Aorta (tissue), 5 donors: Measurements from ENCODE around the gene RUNX2. TPM values are rescaled to one million over a fixed set of nuclear protein-coding genes. Genes with fewer than 3 reads are reported as not detected.

Experiments
- ATAC-seq: fragments of 200-7000 bp; cut with Tn5 transposase; one replicate; pipeline ENCODE4 v1.9.1; 2022; ENCODE audit warnings: moderate library complexity; ENCODE audit not compliant: low FRiP score
- DNase-seq, 2 donors: peaks; one replicate each; pipeline ENCODE4 v3.0.0-alpha.2; 2020
- H3K27ac ChIP-seq, 2 donors: one replicate each; pipeline ENCODE4 v1.5.1; 2013; ENCODE audit warnings: low read length in 2 of 2, mild to moderate bottlenecking in 2 of 2, moderate library complexity in 2 of 2, control low read depth in 1 of 2, inconsistent platforms in 1 of 2, low read depth in 1 of 2
- H3K27me3 ChIP-seq, 2 donors: one replicate each; pipeline ENCODE4 v1.6.1; 2013; ENCODE audit warnings: control low read depth in 1 of 2, low read length in 1 of 2, mild to moderate bottlenecking in 1 of 2, moderate library complexity in 1 of 2; ENCODE audit not compliant: insufficient read depth in 2 of 2, control insufficient read depth in 1 of 2
- H3K36me3 ChIP-seq, 2 donors: one replicate each; pipeline ENCODE4 v1.6.1; 2013; ENCODE audit warnings: control low read depth in 1 of 2, low read length in 1 of 2, mild to moderate bottlenecking in 1 of 2; ENCODE audit not compliant: insufficient read depth in 2 of 2, control insufficient read depth in 1 of 2
- H3K4me1 ChIP-seq, 2 donors: one replicate each; pipeline ENCODE4 v1.6.1; 2013; ENCODE audit warnings: low read length in 2 of 2, control low read depth in 1 of 2, mild to moderate bottlenecking in 1 of 2, moderate library complexity in 1 of 2; ENCODE audit not compliant: insufficient read depth in 2 of 2, control insufficient read depth in 1 of 2
- H3K4me3 ChIP-seq, 2 donors: one replicate each; pipeline ENCODE4 v1.5.1; 2013; ENCODE audit warnings: low read length in 2 of 2, control low read depth in 1 of 2, mild to moderate bottlenecking in 1 of 2
- H3K9me3 ChIP-seq: one replicate; pipeline ENCODE4 v1.6.1; 2013; ENCODE audit warnings: mild to moderate bottlenecking, low read length; ENCODE audit not compliant: control insufficient read depth
- WGBS, 2 donors: extraction: QIAGEN DNeasy Blood & Tissue Kit; methylation state at CpG; one replicate each; pipeline ENCODE4 v1.1.7; 2013; 5-methylcytosine and 5-hydroxymethylcytosine counted together
- intact Hi-C, 2 donors: fragments of 100-400 bp; cut with DNase I; formaldehyde crosslinking; loops; one replicate each; pipeline versions ENCODE4 v1.14.2 to v1.15.0; 2022
- polyA plus RNA-seq, 2 donors: library from polyadenylated mRNA; stranded (reverse); fragments of 200-250 nt; gene quantifications; one replicate each; pipeline ENCODE4 v1.2.3, GENCODE V29; 2013
- total RNA-seq, 2 donors: library from RNA; stranded (reverse); fragmentation: NEBNext Ultra II Directional; extraction: Animal tissue kit (Norgen Biotek cat#: 25700); gene quantifications; one replicate each; pipeline ENCODE4 v1.2.1, GENCODE V29; 2021
- donor health status: healthy with polysubstance abuse.
- donor health status: Bipolar disorder and iron deficiency.
- donor health status: DM: no; HTN: no; CAD: no.
- donor health status: DM: no; HTN: no; CAD: no.
- donor health status: DM: yes; HTN: yes; CAD: no.

RUNX2 gene
- total and polyA plus RNA-seq, 4 donors, result 1.0 to 5.4 (median 1.9) TPM

GRCh38 chr6:45439459-45439858, 111.3 kb downstream of the RUNX2 start:
- Histone ChIP-seq H3K36me3 (no peaks in the 10 kb centered on the region), H3K9me3 (no peaks in the 10 kb centered on the region), H3K4me1 (peaks cover 0 to 2% of the 10 kb centered on the region in 2 donors), H3K4me3 (no peak overlapping the region), H3K27ac (no peak overlapping the region), H3K27me3 (no peaks in the 10 kb centered on the region)
- no peak for DNase-seq
- WGBS, 2 donors, result 78 to 86% methylated on average over 6 of the region's 6 CpGs
- ATAC-seq, result no peak
- intact Hi-C loops, result no loop called here

DNA sequence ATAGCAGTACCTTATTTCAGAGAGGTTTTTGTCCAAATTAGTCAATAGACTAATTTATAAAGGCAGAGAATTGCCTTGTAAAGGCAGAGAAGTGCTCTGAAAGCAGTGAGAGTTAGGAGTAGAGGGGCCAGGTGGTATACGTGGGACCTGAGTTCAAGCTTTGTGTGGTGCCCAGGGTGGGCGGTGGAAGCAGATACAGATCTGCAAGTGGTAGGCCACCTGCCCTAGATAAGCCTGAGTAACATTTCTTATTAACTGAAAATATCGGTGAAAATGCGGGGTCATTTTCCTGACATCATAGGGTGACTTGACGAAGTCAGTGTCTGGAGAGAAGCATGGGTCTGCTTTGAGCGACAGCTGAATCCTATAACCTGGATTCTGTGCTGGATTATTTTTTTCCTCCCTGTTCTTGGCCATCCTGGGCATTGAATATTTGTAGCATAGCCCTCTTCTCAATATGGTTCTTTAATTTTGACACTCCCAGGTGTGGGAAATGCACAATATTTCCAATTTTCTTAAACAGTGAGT, 111.8 kb downstream of the RUNX2 start:
- WGBS, 2 donors, result 96% methylated on average over 6 of the region's 6 CpGs
- Histone ChIP-seq H3K27ac (no peak overlapping the region), H3K36me3 (no peaks in the 10 kb centered on the region), H3K27me3 (no peaks in the 10 kb centered on the region), H3K9me3 (no peaks in the 10 kb centered on the region), H3K4me3 (no peak overlapping the region), H3K4me1 (peaks cover 0 to 2% of the 10 kb centered on the region in 2 donors)
- intact Hi-C loops, result no loop called here
- no peak for DNase-seq
- no peak for ATAC-seq

DNA sequence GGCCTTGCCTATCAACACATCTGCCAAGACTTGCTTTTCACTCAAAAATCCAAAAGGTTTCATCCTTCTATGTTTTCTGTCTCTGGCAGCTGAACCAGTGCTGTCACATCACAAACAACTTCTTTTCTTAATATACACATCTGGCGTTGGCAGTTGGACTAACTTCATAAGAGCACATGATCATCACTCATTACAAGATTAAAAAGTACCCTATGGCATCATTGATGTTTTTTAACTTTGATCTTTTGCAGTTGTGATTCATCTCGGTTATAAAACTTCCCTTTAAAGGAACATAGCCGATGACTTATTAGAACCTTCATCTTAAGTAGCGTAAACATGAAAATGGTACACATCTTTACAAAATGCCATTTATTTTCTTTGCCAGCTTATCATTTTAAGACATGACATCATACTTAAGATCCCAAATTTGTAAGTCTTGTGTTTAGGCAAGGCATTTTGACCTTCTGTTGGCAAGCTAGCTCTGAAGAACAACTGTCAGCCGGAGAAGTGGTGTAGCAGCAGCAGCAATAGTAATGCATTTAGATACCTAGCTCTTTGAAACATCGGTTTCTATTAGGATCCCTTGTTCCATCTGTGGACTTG, 113.8 kb downstream of the RUNX2 start:
- WGBS, 2 donors, result 88 to 89% methylated on average over 6 of the region's 6 CpGs
- Histone ChIP-seq H3K9me3 (no peaks in the 10 kb centered on the region), H3K36me3 (no peaks in the 10 kb centered on the region), H3K27ac (no peak overlapping the region), H3K4me1 (peaks cover 2 to 4% of the 10 kb centered on the region in 2 donors), H3K4me3 (no peak overlapping the region), H3K27me3 (no peaks in the 10 kb centered on the region)
- DNase-seq (no peak), ATAC-seq (no peak)
- intact Hi-C loops, result no loop called here

GRCh38 chr6:45442716-45443115, 114.6 kb downstream of the RUNX2 start:
- no peaks in the 10 kb centered on the region for H3K36me3 ChIP-seq
- no peak for DNase-seq
- 88 to 96% methylated on average over 3 of the region's 3 CpGs for WGBS, 2 donors
- intact Hi-C loops, result no loop called here
- H3K27me3 ChIP-seq, result no peaks in the 10 kb centered on the region
- ATAC-seq, result no peak
- H3K4me3 ChIP-seq, result no peak overlapping the region
- H3K9me3 ChIP-seq, result no peaks in the 10 kb centered on the region
- peaks cover 2 to 4% of the 10 kb centered on the region in 2 donors for H3K4me1 ChIP-seq
- H3K27ac ChIP-seq, result no peak overlapping the region

- Histone ChIP-seq H3K27ac (no peak overlapping the region), H3K4me1 (peaks cover 0 to 4% of the 10 kb centered on the region in 2 donors), H3K36me3 (no peaks in the 10 kb centered on the region), H3K4me3 (no peak overlapping the region), H3K9me3 (no peaks in the 10 kb centered on the region), H3K27me3 (no peaks in the 10 kb centered on the region)
- 15 to 20% methylated on average over 2 of the region's 2 CpGs for WGBS, 2 donors
- DNase-seq, result no peak
- no peak for ATAC-seq
- intact Hi-C loops, result no loop called here
These were observed 117.2 kb downstream of the RUNX2 start for GRCh38 chr6:45445364-45445748.

DNA sequence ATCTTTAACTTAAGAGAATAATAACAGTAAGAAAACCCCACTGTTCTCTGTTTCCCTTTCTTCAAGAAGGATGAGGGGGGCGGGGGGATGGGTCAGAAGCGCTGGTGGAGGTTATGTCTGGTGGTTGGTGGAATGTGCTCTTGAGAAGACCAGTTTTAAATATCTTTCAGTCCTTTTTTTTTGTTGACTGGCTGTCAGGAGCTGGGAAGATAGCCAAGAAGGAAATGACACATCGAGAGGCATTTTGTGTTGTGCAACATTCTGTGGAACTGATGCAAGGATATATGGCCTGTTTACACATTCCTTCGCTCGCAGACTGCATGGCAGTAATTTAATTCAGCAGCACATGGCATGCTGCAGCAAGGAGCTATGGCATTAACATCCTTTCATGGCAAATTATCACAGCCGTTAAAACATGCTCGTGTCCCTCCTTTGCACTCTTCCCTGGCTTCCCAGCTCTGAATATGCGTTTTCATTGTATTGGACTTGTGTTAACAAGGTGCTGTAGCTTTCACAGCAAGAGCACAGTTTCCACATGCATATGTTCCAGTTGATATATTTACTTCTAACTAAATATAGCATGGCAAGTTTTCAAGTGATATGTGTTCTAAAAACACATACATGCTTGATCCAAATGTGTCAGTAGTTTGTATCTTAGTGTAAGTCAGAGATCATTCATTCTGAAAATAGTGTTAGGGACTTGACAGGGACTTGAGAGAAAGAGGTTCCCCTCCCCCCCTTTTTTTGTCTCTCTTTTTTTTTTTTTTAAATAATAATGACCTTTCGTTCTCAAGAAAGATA, 117.8 kb downstream of the RUNX2 start:
- ATAC-seq, result peak; percentile 87
- WGBS, 2 donors, result 15 to 18% methylated on average over 9 of the region's 9 CpGs
- Histone ChIP-seq H3K27ac (no peak overlapping the region), H3K27me3 (no peaks in the 10 kb centered on the region), H3K9me3 (no peaks in the 10 kb centered on the region), H3K4me1 (peaks cover 0 to 4% of the 10 kb centered on the region in 2 donors), H3K36me3 (no peaks in the 10 kb centered on the region), H3K4me3 (no peak overlapping the region)
- DNase-seq, result peak in 1 of 2 donors; percentile 75
- intact Hi-C loops, result no loop called here

DNA sequence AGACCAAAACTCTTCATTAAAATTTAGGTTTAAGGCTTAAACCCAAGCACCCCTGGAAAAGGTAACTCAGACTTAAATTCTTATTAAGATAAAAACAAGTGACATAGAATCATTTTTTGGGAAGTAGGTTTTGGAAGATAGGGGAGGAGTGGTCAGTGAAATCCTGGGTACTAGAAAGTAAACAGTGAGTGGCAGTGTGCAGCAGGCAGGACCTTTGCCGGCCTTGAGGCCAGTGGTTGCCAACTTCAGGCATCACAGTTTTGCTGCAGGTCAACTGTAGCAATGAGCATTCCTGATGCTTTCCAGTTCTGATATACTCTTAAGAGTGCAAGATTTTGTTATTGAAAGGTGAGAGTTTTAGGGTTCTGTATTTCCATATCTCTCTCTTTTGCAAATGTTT, 118.9 kb downstream of the RUNX2 start:
- no peak overlapping the region for H3K4me3 ChIP-seq
- ATAC-seq (no peak), DNase-seq (no peak)
- peaks cover 0 to 4% of the 10 kb centered on the region in 2 donors for H3K4me1 ChIP-seq
- no peaks in the 10 kb centered on the region for H3K9me3 ChIP-seq
- H3K36me3 ChIP-seq, result no peaks in the 10 kb centered on the region
- WGBS, 2 donors, result 80 to 87% methylated on average over 1 of the region's 1 CpG
- no peak overlapping the region for H3K27ac ChIP-seq
- intact Hi-C loops, result no loop called here
- no peaks in the 10 kb centered on the region for H3K27me3 ChIP-seq

- no peak for DNase-seq
- H3K27me3 ChIP-seq, result no peaks in the 10 kb centered on the region
- 38 to 62% methylated on average over 2 of the region's 2 CpGs for WGBS, 2 donors
- no peak overlapping the region for H3K27ac ChIP-seq
- H3K4me1 ChIP-seq, result peaks cover 0 to 4% of the 10 kb centered on the region in 2 donors
- ATAC-seq, result no peak
- no peaks in the 10 kb centered on the region for H3K36me3 ChIP-seq
- intact Hi-C loops, result no loop called here
- H3K4me3 ChIP-seq, result no peak overlapping the region
- no peaks in the 10 kb centered on the region for H3K9me3 ChIP-seq
These were observed 119.6 kb downstream of the RUNX2 start for GRCh38 chr6:45447716-45448115.
